A673 (cell line): Measurements from ENCODE around the gene LRRC46. TPM values are rescaled to one million over a fixed set of nuclear protein-coding genes. Genes with fewer than 3 reads are reported as not detected.
A peak's percentile ranks its signal among the peaks of the same experiment; 100 is the strongest.

Source experiments
- BruUV-seq: library from RNA; stranded (reverse); fragments of 400-500 nt; replicated peaks from 2 replicates; lab custom pipeline; 2021; lab: Mats Ljungman, UMichigan
- CTCF ChIA-PET: fragments of 300-600 bp; sonication (Branson Sonifier 250); formaldehyde crosslinking; loops from one replicate; lab custom pipeline; 2022; ENCODE audit warnings: antibody characterized with exemption; lab: Charles Lee
- POLR2A ChIA-PET: fragments of 300-600 bp; sonication (Branson Sonifier 250); formaldehyde crosslinking; loops from one replicate; lab custom pipeline; 2022; ENCODE audit warnings: antibody characterized with exemption; ENCODE audit not compliant: low non-redundant PET; lab: Charles Lee
- DNase-seq: peaks from one replicate; pipeline ENCODE4 v3.0.0-alpha.2; 2015; ENCODE audit warnings: low spot score
- H3K27ac ChIP-seq: fragments of 200-600 bp; sonication (generic); 2 replicates; pipeline ENCODE4 v1.5.1; 2016; ENCODE audit warnings: mixed run types, low read depth, mild to moderate bottlenecking, mixed read lengths, antibody characterized with exemption, low read length; ENCODE audit not compliant: poor library complexity, severe bottlenecking
- H3K27me3 ChIP-seq: fragments of 200-600 bp; sonication (generic); replicated peaks from 2 replicates; pipeline ENCODE4 v1.6.1; 2017; ENCODE audit warnings: mixed run types, low read depth, mild to moderate bottlenecking, mixed read lengths, antibody characterized with exemption, low read length; ENCODE audit not compliant: insufficient read depth, poor library complexity
- H3K36me3 ChIP-seq: fragments of 200-600 bp; sonication (generic); 2 replicates; pipeline ENCODE4 v1.6.1; 2016; ENCODE audit warnings: mixed run types, mild to moderate bottlenecking, mixed read lengths, antibody characterized with exemption, low read length; ENCODE audit not compliant: insufficient read depth, poor library complexity, severe bottlenecking
- H3K4me1 ChIP-seq: fragments of 200-600 bp; sonication (generic); 2 replicates; pipeline ENCODE4 v1.6.1; 2017; ENCODE audit warnings: mixed run types, mild to moderate bottlenecking, mixed read lengths, antibody characterized with exemption, low read length; ENCODE audit not compliant: insufficient read depth, poor library complexity, severe bottlenecking
- H3K4me3 ChIP-seq: fragments of 200-600 bp; sonication (generic); 2 replicates; pipeline ENCODE4 v1.5.1; 2016; ENCODE audit warnings: low read depth, mixed run types, mild to moderate bottlenecking, mixed read lengths, low read length; ENCODE audit not compliant: poor library complexity, severe bottlenecking
- H3K9me3 ChIP-seq: fragments of 200-600 bp; sonication (generic); 2 replicates; pipeline ENCODE4 v1.6.1; 2016; ENCODE audit warnings: mixed run types, low read depth, mild to moderate bottlenecking, mixed read lengths, antibody characterized with exemption, low read length; ENCODE audit not compliant: poor library complexity, severe bottlenecking
- CTCF ChIP-seq: fragments of 300-800, 200-600 bp; sonication (generic); conservative IDR thresholded peaks from 2 replicates; pipeline ENCODE4 v1.5.1; 2017; ENCODE audit warnings: low read depth, mild to moderate bottlenecking, antibody characterized with exemption, low read length, moderate library complexity, mixed read lengths
- EZH2 ChIP-seq: fragments of 200-600 bp; sonication (generic); IDR thresholded peaks from 2 replicates; pipeline ENCODE4 v1.6.1; 2017; ENCODE audit warnings: borderline replicate concordance, low read depth, mild to moderate bottlenecking, mixed read lengths, antibody characterized with exemption, low read length; ENCODE audit not compliant: poor library complexity, severe bottlenecking
- intact Hi-C: fragments of 100-400 bp; cut with micrococcal nuclease; formaldehyde crosslinking; loops from one replicate; pipeline ENCODE4 v1.10.0; 2022; ENCODE audit not compliant: unreplicated experiment
- total RNA-seq: library from RNA; stranded (reverse); gene quantifications from 2 replicates; pipeline ENCODE4 v1.2.3, GENCODE V29; 2021

LRRC46 gene
- total RNA-seq, 1 experiment from 2014 or later = 1.1 TPM

- Histone ChIP-seq H3K36me3 (no peaks in the 10 kb centered on the region), H3K4me3 (no peak overlapping the region), H3K4me1 (no peaks in the 10 kb centered on the region), H3K27ac (no peak overlapping the region), H3K9me3 (no peaks in the 10 kb centered on the region), H3K27me3 (peaks cover 63% of the 10 kb centered on the region)
- ChIA-PET CTCF (interaction anchor here (1.7 kb wide), 1 partner anchor 43 kb away, joined by 7 read pairs; no protein-coding TSS in a partner anchor), POLR2A (no interaction called here)
- TF ChIP-seq EZH2 (peak; percentile 32), CTCF (no peak)
- no TSS peak for BruUV-seq
- no peak for DNase-seq
- intact Hi-C loops = loop anchor here (10.0 kb wide), 1 partner anchor 98 kb away; the partner anchor contains the start of gene PNPO
Observed at GRCh38 chr17:47846716-47847340, 15.4 kb downstream of the LRRC46 start.

- H3K4me1 ChIP-seq = no peaks in the 10 kb centered on the region
- CTCF ChIA-PET = interaction anchor here (1.7 kb wide), 1 partner anchor 42 kb away, joined by 7 read pairs; no protein-coding TSS in a partner anchor
- no peaks in the 10 kb centered on the region for H3K9me3 ChIP-seq
- intact Hi-C loops = loop anchor here (10.0 kb wide), 1 partner anchor 97 kb away; the partner anchor contains the start of gene PNPO
- TF ChIP-seq CTCF (peak; percentile 55), EZH2 (peak; percentile 55)
- BruUV-seq = no TSS peak
- no peaks in the 10 kb centered on the region for H3K36me3 ChIP-seq
- no peak for DNase-seq
- peaks cover 70% of the 10 kb centered on the region for H3K27me3 ChIP-seq
- POLR2A ChIA-PET = no interaction called here
- no peak overlapping the region for H3K27ac ChIP-seq
- no peak overlapping the region for H3K4me3 ChIP-seq
Observed at GRCh38 chr17:47847341-47848197, 16.1 kb downstream of the LRRC46 start.

DNA sequence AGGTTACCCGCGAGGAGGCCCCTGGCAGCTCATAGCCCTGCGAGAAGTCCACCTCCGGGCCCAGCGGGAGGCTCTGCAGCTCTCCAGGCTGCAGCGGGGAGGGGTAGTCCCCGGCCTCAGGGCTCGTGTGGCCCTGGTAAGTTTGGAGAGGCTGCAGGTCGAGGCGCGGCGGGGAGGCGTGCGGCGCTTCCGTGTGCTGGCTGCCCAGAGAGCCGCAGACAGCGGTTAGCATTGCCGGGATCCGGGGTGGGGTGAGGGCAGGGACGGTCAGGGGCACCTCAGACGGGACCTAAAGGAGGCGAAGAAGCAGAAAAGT is 16.7 kb downstream of the LRRC46 start:
- no peaks in the 10 kb centered on the region for H3K9me3 ChIP-seq
- no peak for DNase-seq
- CTCF ChIA-PET = interaction anchor here (1.7 kb wide), 1 partner anchor 42 kb away, joined by 7 read pairs; no protein-coding TSS in a partner anchor
- TF ChIP-seq EZH2 (no peak), CTCF (no peak)
- H3K27ac ChIP-seq = no peak overlapping the region
- H3K36me3 ChIP-seq = no peaks in the 10 kb centered on the region
- intact Hi-C loops = loop anchor here (10.0 kb wide), 1 partner anchor 97 kb away; the partner anchor contains the start of gene PNPO
- H3K27me3 ChIP-seq = peaks cover 76% of the 10 kb centered on the region
- no TSS peak for BruUV-seq
- H3K4me3 ChIP-seq = no peak overlapping the region
- H3K4me1 ChIP-seq = no peaks in the 10 kb centered on the region
- POLR2A ChIA-PET = no interaction called here
